ENCODE results near the gene TMEM154. TPM values are rescaled to one million over a fixed set of nuclear protein-coding genes. Genes with fewer than 3 reads are reported as not detected.

Gene TMEM154
- total RNA-seq = 1 to 10 TPM; 1.2 to 8.0 (median 1.8) TPM
- under 1 TPM; 0.27 to 0.37 TPM for polyA plus RNA-seq
- long read RNA-seq, donor 1, full-length matches to known transcripts = 1 of 1 reads
- long read RNA-seq, donor 1, partial matches to known transcripts = 0 of 1 reads
- long read RNA-seq, donor 1, other reads (novel, unspliced or antisense) = 0 of 1 reads
- long read RNA-seq, donor 2, full-length matches to known transcripts = 8 of 10 reads
- long read RNA-seq, donor 2, partial matches to known transcripts = 0 of 10 reads
- long read RNA-seq, donor 2, other reads (novel, unspliced or antisense) = 2 of 10 reads
- long read RNA-seq, donor 3 = 0 reads

DNA sequence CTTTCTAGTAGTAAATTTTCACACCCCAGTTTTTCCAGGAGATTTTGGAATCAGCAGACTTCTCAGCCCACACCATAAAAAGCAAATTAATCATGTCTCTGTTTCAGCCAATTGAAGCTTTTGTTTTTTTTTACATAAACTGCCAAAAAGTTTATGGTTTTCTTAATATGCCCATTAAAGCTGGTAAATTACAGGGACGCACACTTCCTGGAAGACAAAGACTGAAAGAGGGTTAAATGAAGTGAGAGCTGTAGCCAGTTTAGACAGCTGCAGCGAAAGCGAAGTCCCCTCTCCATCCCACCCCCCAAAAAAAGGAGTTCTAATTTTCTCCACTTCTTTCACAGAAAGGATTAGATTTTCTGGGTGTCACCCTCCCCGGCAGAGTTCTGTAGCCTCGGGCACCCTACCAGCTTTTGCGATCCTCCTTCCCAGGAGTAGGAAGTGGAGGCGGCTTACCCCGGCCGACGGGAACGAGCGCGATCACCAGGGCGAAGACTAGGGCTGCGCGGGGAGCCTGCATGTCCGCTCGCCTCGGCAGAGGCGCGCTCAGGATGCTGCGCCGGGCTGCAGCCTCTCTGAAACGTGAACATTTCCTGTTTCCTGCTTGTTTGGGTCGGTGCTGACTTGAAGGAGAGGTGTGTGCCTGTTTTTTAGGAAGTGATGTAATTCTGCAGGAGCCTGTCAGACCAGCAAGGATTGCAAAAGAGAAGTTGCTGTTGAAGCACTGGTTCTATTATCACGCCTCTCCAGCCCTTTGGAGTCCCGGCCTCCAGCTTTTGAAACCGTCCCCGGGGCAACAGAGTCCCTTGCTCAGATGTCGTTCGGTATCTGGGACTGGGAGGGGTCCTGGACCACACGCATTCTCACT lies at the start of gene TMEM154:
TMEM154 (minus strand) TSS at position 584 of the 868 bp plus-strand sequence; CDS start at position 520, 64 bp downstream.
- Histone ChIP-seq H3K4me1 (peaks cover 0 to 23% (median 8%) of the 10 kb centered on the region in 12 donors), H3K9me3 (no peaks in the 10 kb centered on the region), H3K27ac (peak within 1 kb of the TSS in 11 of 12 donors; percentile 5 to 80 (median 50)), H3K36me3 (no peaks in the 10 kb centered on the region), H3K27me3 (no peaks in the 10 kb centered on the region), H3K4me3 (peak within 1 kb of the TSS; percentile 17 to 65 (median 54))
- ATAC-seq = peak; percentile 74 to 86 (median 82)
- DNase-seq = peak; percentile 53 to 83 (median 59)
- intact Hi-C loops (cut with DNase I) = loop anchor here in 1 of 10 donors (10.0 kb wide), 1 partner anchor 145 kb away; the partner anchor contains the start of gene FBXW7
- TF ChIP-seq CTCF (IDR thresholded peaks at IDR 0.05) (no peak), POLR2A (IDR thresholded peaks at IDR 0.05) (peak in 1 of 2 donors; percentile 48)
- WGBS, 4 donors = 22 to 38% (median 28%) methylated on average over 32 of the region's 32 CpGs

DNA sequence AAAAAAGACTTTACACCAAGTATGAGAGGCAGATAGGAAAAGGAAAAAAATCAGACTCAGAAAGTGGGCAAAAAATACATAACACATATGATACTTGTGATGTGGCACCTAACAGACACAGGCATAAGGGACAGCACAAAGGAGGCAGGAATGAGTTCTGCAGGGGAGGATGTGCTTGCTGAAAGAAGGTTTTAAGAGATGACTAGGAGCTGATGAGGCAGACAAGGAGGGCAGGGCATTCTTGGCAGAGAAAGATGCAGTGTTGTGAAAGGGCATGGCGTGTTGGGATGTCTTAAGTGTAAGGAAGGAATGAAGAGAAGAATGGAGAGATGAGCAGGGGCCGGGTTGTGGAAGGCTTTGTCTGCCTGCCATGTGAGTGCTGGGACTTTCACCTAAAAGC lies 49.7 kb upstream of the TMEM154 start:
- ATAC-seq (no peak), DNase-seq (no peak)
- no peak overlapping the region for H3K27ac ChIP-seq
- WGBS, 4 donors = 35 to 43% (median 36%) methylated on average over 2 of the region's 2 CpGs
- no peak for TF ChIP-seq POLR2A (IDR thresholded peaks at IDR 0.05)
- no peak for TF ChIP-seq CTCF (IDR thresholded peaks at IDR 0.05)
- H3K4me3 ChIP-seq = no peak overlapping the region
- intact Hi-C loops (cut with DNase I) = no loop called here
- no peaks in the 10 kb centered on the region for H3K9me3 ChIP-seq
- H3K4me1 ChIP-seq = no peaks in the 10 kb centered on the region
- H3K27me3 ChIP-seq = no peaks in the 10 kb centered on the region
- H3K36me3 ChIP-seq = no peaks in the 10 kb centered on the region

- TF ChIP-seq CTCF (IDR thresholded peaks at IDR 0.05) (no peak), POLR2A (IDR thresholded peaks at IDR 0.05) (no peak)
- no peaks in the 10 kb centered on the region for H3K4me1 ChIP-seq
- intact Hi-C loops (cut with DNase I) = no loop called here
- no peak overlapping the region for H3K4me3 ChIP-seq
- DNase-seq (no peak), ATAC-seq (no peak)
- 87 to 100% (median 89%) methylated on average over 1 of the region's 1 CpG for WGBS, 4 donors
- H3K36me3 ChIP-seq = no peaks in the 10 kb centered on the region
- no peaks in the 10 kb centered on the region for H3K9me3 ChIP-seq
- H3K27ac ChIP-seq = no peak overlapping the region
- H3K27me3 ChIP-seq = no peaks in the 10 kb centered on the region
Measured at GRCh38 chr4:152728343-152728742, 48.5 kb upstream of the TMEM154 start.

DNA sequence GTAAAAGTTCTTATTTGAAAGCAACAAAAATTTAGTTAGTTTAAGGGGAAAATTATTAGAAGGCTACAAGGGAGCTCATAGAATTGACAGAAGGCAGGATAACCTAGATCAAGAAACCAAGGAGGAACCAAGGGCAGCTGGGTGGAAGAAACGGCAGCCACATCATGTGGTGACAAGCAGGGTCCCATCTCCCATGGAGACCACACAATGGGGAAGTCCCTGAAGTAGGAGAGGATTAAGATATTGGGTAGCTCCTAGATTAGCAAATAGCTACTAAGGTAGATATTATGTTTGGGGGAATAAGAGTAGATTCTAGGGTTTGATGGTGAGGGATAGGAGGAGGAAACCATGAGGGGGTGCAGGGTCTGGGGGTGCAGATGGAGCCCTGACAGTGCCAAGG lies 48.0 kb upstream of the TMEM154 start:
- no peak for DNase-seq
- WGBS, 4 donors = 43 to 69% (median 51%) methylated on average over 1 of the region's 1 CpG
- H3K36me3 ChIP-seq = no peaks in the 10 kb centered on the region
- H3K4me3 ChIP-seq = no peak overlapping the region
- intact Hi-C loops (cut with DNase I) = no loop called here
- no peaks in the 10 kb centered on the region for H3K4me1 ChIP-seq
- H3K27ac ChIP-seq = no peak overlapping the region
- no peak for TF ChIP-seq POLR2A (IDR thresholded peaks at IDR 0.05)
- no peak for TF ChIP-seq CTCF (IDR thresholded peaks at IDR 0.05)
- no peak for ATAC-seq
- no peaks in the 10 kb centered on the region for H3K9me3 ChIP-seq
- no peaks in the 10 kb centered on the region for H3K27me3 ChIP-seq
